K562 (cell line): ENCODE measurements around the gene ENO2. TPM values are rescaled to one million over a fixed set of nuclear protein-coding genes. Genes with fewer than 3 reads are reported as not detected.

Source experiments
- ARHGAP35 ChIP-seq: fragments of 450-650 bp; IDR thresholded peaks from 2 replicates; pipeline ENCODE4 v1.6.1; 2018; ENCODE audit not compliant: partially characterized antibody
- E2F1 ChIP-seq: sonication (generic); formaldehyde crosslinking; IDR thresholded peaks from 2 replicates; pipeline ENCODE4 v1.8.1; 2023; ENCODE audit warnings: mild to moderate bottlenecking, missing genetic modification reagents, moderate library complexity
- FOXP4 ChIP-seq: sonication (generic); formaldehyde crosslinking; IDR thresholded peaks from 2 replicates; pipeline ENCODE4 v1.8.0; 2022; ENCODE audit warnings: mild to moderate bottlenecking, missing genetic modification reagents, borderline replicate concordance
- HDAC3 ChIP-seq: fragments of 450-650 bp; IDR thresholded peaks from 2 replicates; pipeline ENCODE4 v1.6.1; 2018; ENCODE audit warnings: borderline replicate concordance, mild to moderate bottlenecking, moderate library complexity; ENCODE audit not compliant: partially characterized antibody
- IFI16 ChIP-seq: fragments of 250-450 bp; sonication (Bioruptor Pico); IDR thresholded peaks from 2 replicates; pipeline ENCODE4 v2.1.2; 2022; ENCODE audit warnings: mild to moderate bottlenecking, inconsistent platforms
- NFRKB ChIP-seq: fragments of 450-650 bp; IDR thresholded peaks from 2 replicates; pipeline ENCODE4 v1.6.1; 2016; ENCODE audit warnings: low read depth
- NR2F6 ChIP-seq: fragments of 450-650 bp; formaldehyde crosslinking; IDR thresholded peaks from 2 replicates; pipeline ENCODE4 v1.4.0; 2020; ENCODE audit warnings: mild to moderate bottlenecking
- POLR2A ChIP-seq: fragments of 450-650 bp; conservative IDR thresholded peaks from 2 replicates; pipeline ENCODE4 v1.6.1; 2016
- PTRF ChIP-seq: fragments of 450-650 bp; IDR thresholded peaks from 2 replicates; pipeline ENCODE4 v1.6.1; 2016; ENCODE audit warnings: mild to moderate bottlenecking, missing genetic modification characterization, missing compliant biosample characterization
- RFX1 ChIP-seq: fragments of 450-650 bp; IDR thresholded peaks from 2 replicates; pipeline ENCODE4 v1.6.1; 2016; ENCODE audit warnings: mild to moderate bottlenecking, moderate library complexity
- SMC3 ChIP-seq: conservative IDR thresholded peaks from 2 replicates; pipeline ENCODE4 v1.6.1; 2011; ENCODE audit warnings: low read depth, low read length, improper control_type of control experiment; ENCODE audit not compliant: insufficient read depth
- THAP7 ChIP-seq: fragments of 250-450 bp; sonication (Bioruptor Pico); IDR thresholded peaks from 2 replicates; pipeline ENCODE4 v1.5.0; 2021
- ZBTB40 ChIP-seq, 2 experiments: fragments of 450-650 bp in 1 of 2; sonication (generic) in 1 of 2; formaldehyde crosslinking in 1 of 2; IDR thresholded peaks; 2 replicates each; pipeline versions ENCODE4 v1.7.1 to v1.9.0; 2016 to 2022; ENCODE audit warnings: inconsistent platforms in 1 of 2, mild to moderate bottlenecking in 1 of 2, missing genetic modification reagents in 1 of 2
- ZNF695 ChIP-seq: fragments of 450-650 bp; formaldehyde crosslinking; IDR thresholded peaks from 2 replicates; pipeline ENCODE4 v1.4.0; 2020; ENCODE audit warnings: mild to moderate bottlenecking, moderate library complexity
- polyA plus RNA-seq, 8 experiments: library from polyadenylated mRNA; depleted of rRNA in 4 of 8; stranded (reverse) in 5 of 8; unstranded in 3 of 8; fragments of >200 nt; fragmentation: Nextera tagmentation in 2 of 8; fragmentation: Illumina TruSeq in 1 of 8; extraction: Ambion mirVana in 2 of 8; extraction: Trizol in 1 of 8; gene quantifications; 2 replicates each; pipeline versions ENCODE4 v1.2.1 to v1.2.3, GENCODE V29; 2011 to 2014; ENCODE audit warnings: inconsistent platforms in 1 of 8, missing spikeins in 1 of 8
- total RNA-seq, 7 experiments: library from RNA; depleted of rRNA in 6 of 7; stranded (reverse); fragments of >200 nt in 6 of 7; fragmentation: Illumina TruSeq in 2 of 7; extraction: Trizol in 2 of 7; gene quantifications; 2 replicates each; pipeline versions ENCODE4 v1.2.1 to v1.2.3, GENCODE V29; 2011 to 2021; ENCODE audit warnings: low replicate concordance in 1 of 7

Gene ENO2
- total and polyA plus RNA-seq, 9 of the 15 experiments (the other 6 are each of a cell fraction or from before 2014, with no cell fraction given) = 10.9 to 43.3 (median 21.0) TPM

GRCh38 chr12:6937481-6938352 lies 23.3 kb downstream of the ENO2 start (continued):
- TF ChIP-seq POLR2A (peak; percentile 81), ZBTB40 (IDR thresholded peaks at IDR 0.05) (peak; percentile 74), ZBTB40 (CRISPR knock-in tag; IDR thresholded peaks at IDR 0.05) (no peak), SMC3 (peak; percentile 56), NR2F6 (CRISPR knock-in tag) (0 out of 2 replicates have a peak, but pooled peaks have one; percentile 19), RFX1 (no peak), FOXP4 (CRISPR knock-in tag) (no peak), IFI16 (CRISPR knock-in tag) (no peak), THAP7 (CRISPR knock-in tag) (peak; percentile 72; the same call in 1 of the 2 replicates), PTRF (tag) (no peak), NFRKB (no peak), ZNF695 (CRISPR knock-in tag) (no peak), E2F1 (peak; percentile 92), ARHGAP35 (no peak), HDAC3 (no peak)
